Measurements from ENCODE around the gene CEACAM7. TPM values are rescaled to one million over a fixed set of nuclear protein-coding genes. Genes with fewer than 3 reads are reported as not detected.

Gene CEACAM7
- total RNA-seq, 2 donors from 2014 or later = 0.52 to 0.99 TPM

GRCh38 chr19:41638641-41639081 is 49.4 kb downstream of the CEACAM7 start:
- 25 to 45% methylated on average over 6 of the region's 6 CpGs for WGBS, 2 donors
- no peak for TF ChIP-seq POLR2A (IDR thresholded peaks at IDR 0.05)
- no peak for TF ChIP-seq CTCF (IDR thresholded peaks at IDR 0.05)
- Histone ChIP-seq H3K36me3 (replicated peaks in 1 of 2; ENCODE audit: insufficient read depth in 1 of 2, low read depth in 2 of 2) (no peaks in the 10 kb centered on the region), H3K27me3 (no peaks in the 10 kb centered on the region), H3K27ac (no peak overlapping the region), H3K9me3 (no peaks in the 10 kb centered on the region), H3K4me3 (no peak overlapping the region), H3K4me1 (no peaks in the 10 kb centered on the region)
- DNase-seq (no peak), ATAC-seq (no peak)
- intact Hi-C loops (cut with DNase I) = loop anchor here (10.0 kb wide), 1 partner anchor 106 kb away; no protein-coding TSS in a partner anchor

- ATAC-seq = no peak
- intact Hi-C loops (cut with DNase I) = loop anchor here (10.0 kb wide), 1 partner anchor 107 kb away; no protein-coding TSS in a partner anchor
- TF ChIP-seq POLR2A (IDR thresholded peaks at IDR 0.05) (no peak), CTCF (IDR thresholded peaks at IDR 0.05) (no peak)
- Histone ChIP-seq H3K27me3 (no peaks in the 10 kb centered on the region), H3K4me1 (no peaks in the 10 kb centered on the region), H3K4me3 (no peak overlapping the region), H3K27ac (no peak overlapping the region), H3K9me3 (no peaks in the 10 kb centered on the region), H3K36me3 (replicated peaks in 1 of 2; ENCODE audit: insufficient read depth in 1 of 2, low read depth in 2 of 2) (no peaks in the 10 kb centered on the region)
- 47 to 49% methylated on average over 2 of the region's 2 CpGs for WGBS, 2 donors
- DNase-seq = peak in 1 of 4 donors; percentile 30
Measured at GRCh38 chr19:41637484-41637883, 50.6 kb downstream of the CEACAM7 start.

- no peaks in the 10 kb centered on the region for H3K36me3 ChIP-seq (replicated peaks in 1 of 2; ENCODE audit: insufficient read depth in 1 of 2, low read depth in 2 of 2)
- intact Hi-C loops (cut with DNase I) = no loop called here
- H3K4me1 ChIP-seq = peaks cover 11% of the 10 kb centered on the region
- no peak overlapping the region for H3K27ac ChIP-seq
- TF ChIP-seq POLR2A (IDR thresholded peaks at IDR 0.05) = no peak
- no peak for TF ChIP-seq CTCF (IDR thresholded peaks at IDR 0.05)
- H3K9me3 ChIP-seq = no peaks in the 10 kb centered on the region
- no peaks in the 10 kb centered on the region for H3K27me3 ChIP-seq
- no peak for ATAC-seq
- no peak overlapping the region for H3K4me3 ChIP-seq
- 62 to 67% methylated on average over 7 to 8 of the region's 8 CpGs for WGBS, 2 donors
- DNase-seq = no peak
Measured at GRCh38 chr19:41627966-41628675, 59.9 kb downstream of the CEACAM7 start.

GRCh38 chr19:41626877-41627276 is 61.2 kb downstream of the CEACAM7 start, which contains the start of gene CEACAM4:
Gene CEACAM4, minus strand, starts transcription at chr19:41627074. Its CDS starts 111 bp downstream, at chr19:41626963.
- no peaks in the 10 kb centered on the region for H3K36me3 ChIP-seq (replicated peaks in 1 of 2; ENCODE audit: insufficient read depth in 1 of 2, low read depth in 2 of 2)
- no peak for TF ChIP-seq CTCF (IDR thresholded peaks at IDR 0.05)
- peak in 1 of 3 donors; percentile 71 for TF ChIP-seq POLR2A (IDR thresholded peaks at IDR 0.05)
- no peaks in the 10 kb centered on the region for H3K9me3 ChIP-seq
- H3K4me1 ChIP-seq = peaks cover 11% of the 10 kb centered on the region
- ATAC-seq (no peak), DNase-seq (peak in 1 of 4 donors; percentile 62)
- peak within 1 kb of the TSS in 2 of 4 donors; percentile 6 to 66 for H3K27ac ChIP-seq
- intact Hi-C loops (cut with DNase I) = no loop called here
- 5 to 10% methylated on average over 7 of the region's 7 CpGs for WGBS, 2 donors
- H3K27me3 ChIP-seq = no peaks in the 10 kb centered on the region
- no peak within 1 kb of the TSS for H3K4me3 ChIP-seq
